ENCODE data around the gene STK38L. TPM values are rescaled to one million over a fixed set of nuclear protein-coding genes. Genes with fewer than 3 reads are reported as not detected.

The STK38L gene
- total RNA-seq, 2 donors from 2014 or later = 33.2 to 78.3 TPM

DNA sequence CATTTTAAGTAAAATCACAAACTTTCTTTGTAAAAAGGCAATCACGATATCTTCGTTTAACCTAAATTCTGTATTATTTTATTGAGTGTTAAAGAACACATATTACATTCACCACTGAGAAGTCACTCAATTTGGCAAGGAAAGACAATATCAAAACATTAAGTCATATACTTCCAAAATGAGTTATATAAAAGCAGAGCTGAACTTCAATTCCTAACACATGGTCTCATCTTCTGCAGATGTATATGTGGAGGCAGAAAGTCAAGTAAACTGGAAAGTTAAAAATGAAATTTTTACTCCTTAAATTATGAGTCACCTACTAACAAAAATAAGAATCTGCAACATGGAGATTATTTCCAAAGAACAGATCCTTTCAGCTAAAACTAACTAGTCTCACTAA lies 117.3 kb downstream of the STK38L start:
- DNase-seq = no peak
- WGBS, 2 experiments (ENCODE audit: insufficient coverage in 1 of 2, insufficient read length in 1 of 2) = 100% methylated on average over 1 of the region's 2 CpGs; no CpG with 5 or more reads in 1 of the 2 experiments
- Histone ChIP-seq H3K9ac (ENCODE audit: extremely low read depth, low read length, poor library complexity, severe bottlenecking) (no peak overlapping the region), H3K27ac (ENCODE audit: low read depth, low read length) (no peak overlapping the region), H3K27me3 (ENCODE audit: control insufficient read depth, insufficient read depth, low read length, poor library complexity, severe bottlenecking) (no peaks in the 10 kb centered on the region), H3K4me3 (ENCODE audit: low read length) (no peak overlapping the region), H3K36me3 (ENCODE audit: control insufficient read depth, insufficient read depth, low read length) (no peaks in the 10 kb centered on the region), H3K4me1 (ENCODE audit: control insufficient read depth, insufficient read depth, low read length) (peaks cover 4% of the 10 kb centered on the region), H3K9me3 (ENCODE audit: control insufficient read depth, low read length) (peaks cover 8% of the 10 kb centered on the region)
- H3K27ac Mint-ChIP-seq = no peak overlapping the region
- H3K27me3 Mint-ChIP-seq (ENCODE audit: insufficient read depth) = no peaks in the 10 kb centered on the region
- H3K4me3 Mint-ChIP-seq = no peak overlapping the region
- peaks cover 11% of the 10 kb centered on the region for H3K9me3 Mint-ChIP-seq
- peaks cover 4% of the 10 kb centered on the region for H3K36me3 Mint-ChIP-seq (ENCODE audit: low read depth)
- H3K4me1 Mint-ChIP-seq = peaks cover 4% of the 10 kb centered on the region
- TF ChIP-seq CTCF (conservative IDR thresholded peaks at IDR 0.05) = no peak

DNA sequence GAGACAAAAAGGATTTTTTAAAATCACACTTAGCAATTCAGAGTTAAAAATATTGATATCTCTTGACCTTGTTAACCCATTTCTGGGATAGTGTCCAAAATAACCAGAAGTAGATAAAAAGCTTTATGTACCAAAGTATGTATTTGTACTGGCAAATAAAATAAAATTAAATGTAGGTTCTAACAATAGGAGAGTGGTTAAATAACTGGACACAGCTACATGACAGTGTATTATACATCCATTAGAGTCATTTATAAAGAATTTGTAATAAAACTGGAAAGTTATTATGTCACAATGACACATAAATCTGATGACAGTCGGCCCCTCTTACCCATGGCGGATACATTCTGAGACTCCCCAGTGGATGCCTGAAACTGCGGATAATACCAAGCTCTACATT lies 122.5 kb downstream of the STK38L start:
- H3K9me3 Mint-ChIP-seq = peaks cover 11% of the 10 kb centered on the region

GRCh38 chr12:27367078-27367477 lies 123.0 kb downstream of the STK38L start:
- H3K27ac ChIP-seq (ENCODE audit: low read depth, low read length) = no peak overlapping the region
- H3K4me3 Mint-ChIP-seq = no peak overlapping the region
- H3K36me3 Mint-ChIP-seq (ENCODE audit: low read depth) = peaks cover 21% of the 10 kb centered on the region
- peaks cover 11% of the 10 kb centered on the region for H3K9me3 Mint-ChIP-seq
- no peak overlapping the region for H3K4me3 ChIP-seq (ENCODE audit: low read length)
- no peak overlapping the region for H3K27ac Mint-ChIP-seq
- no peaks in the 10 kb centered on the region for H3K27me3 Mint-ChIP-seq (ENCODE audit: insufficient read depth)
- peaks cover 8% of the 10 kb centered on the region for H3K9me3 ChIP-seq (ENCODE audit: control insufficient read depth, low read length)
- no peaks in the 10 kb centered on the region for H3K4me1 ChIP-seq (ENCODE audit: control insufficient read depth, insufficient read depth, low read length)
- H3K36me3 ChIP-seq (ENCODE audit: control insufficient read depth, insufficient read depth, low read length) = peaks cover 13% of the 10 kb centered on the region
- WGBS, 2 experiments (ENCODE audit: insufficient coverage in 1 of 2, insufficient read length in 1 of 2) = 93 to 100% methylated on average over 4 to 5 of the region's 6 CpGs
- H3K27me3 ChIP-seq (ENCODE audit: control insufficient read depth, insufficient read depth, low read length, poor library complexity, severe bottlenecking) = no peaks in the 10 kb centered on the region
- H3K9ac ChIP-seq (ENCODE audit: extremely low read depth, low read length, poor library complexity, severe bottlenecking) = no peak overlapping the region
- DNase-seq = no peak
- TF ChIP-seq CTCF (conservative IDR thresholded peaks at IDR 0.05) = no peak
- H3K4me1 Mint-ChIP-seq = no peaks in the 10 kb centered on the region

More for the DNA sequence above, 122.5 kb downstream of the STK38L start:
- H3K27ac ChIP-seq (ENCODE audit: low read depth, low read length) = no peak overlapping the region
- no peak overlapping the region for H3K4me3 Mint-ChIP-seq
- H3K4me3 ChIP-seq (ENCODE audit: low read length) = no peak overlapping the region
- H3K27ac Mint-ChIP-seq = no peak overlapping the region
- peaks cover 8% of the 10 kb centered on the region for H3K9me3 ChIP-seq (ENCODE audit: control insufficient read depth, low read length)
- H3K4me1 ChIP-seq (ENCODE audit: control insufficient read depth, insufficient read depth, low read length) = no peaks in the 10 kb centered on the region
- no peaks in the 10 kb centered on the region for H3K27me3 Mint-ChIP-seq (ENCODE audit: insufficient read depth)
- DNase-seq = no peak
- H3K4me1 Mint-ChIP-seq = no peaks in the 10 kb centered on the region
- peaks cover 13% of the 10 kb centered on the region for H3K36me3 ChIP-seq (ENCODE audit: control insufficient read depth, insufficient read depth, low read length)
- WGBS, 2 experiments (ENCODE audit: insufficient coverage in 1 of 2, insufficient read length in 1 of 2) = 84 to 90% methylated on average over 2 to 3 of the region's 3 CpGs
- TF ChIP-seq CTCF (conservative IDR thresholded peaks at IDR 0.05) = no peak
- H3K27me3 ChIP-seq (ENCODE audit: control insufficient read depth, insufficient read depth, low read length, poor library complexity, severe bottlenecking) = no peaks in the 10 kb centered on the region
- H3K9ac ChIP-seq (ENCODE audit: extremely low read depth, low read length, poor library complexity, severe bottlenecking) = no peak overlapping the region
- peaks cover 19% of the 10 kb centered on the region for H3K36me3 Mint-ChIP-seq (ENCODE audit: low read depth)

Other genes with a start within 250 kb of the STK38L start
- 10 to 100 TPM; 55.7 to 86.8 TPM for gene TM7SF3, start 229.9 kb upstream of the STK38L start, total RNA-seq
- gene MED21, start 221.7 kb upstream of the STK38L start, total RNA-seq = 100 to 1,000 TPM in 1 of 2 donors, 10 to 100 TPM in 1; 40.8 to 116 TPM
- not detected for gene C12orf71, start 161.7 kb upstream of the STK38L start, total RNA-seq
- 10 to 100 TPM; 20.3 to 31.0 TPM for gene BMAL2, start 88.5 kb downstream of the STK38L start, total RNA-seq
- gene SMCO2, start 202.4 kb downstream of the STK38L start, total RNA-seq = 1 to 10 TPM in 1 of 2 donors, under 1 TPM in 1; 0.31 to 1.0 TPM

Data from endodermal cell (in vitro differentiated cells).